ENCODE data around the gene ATP8B4. TPM values are rescaled to one million over a fixed set of nuclear protein-coding genes. Genes with fewer than 3 reads are reported as not detected.

The ATP8B4 gene
- total RNA-seq, 1 experiment from 2014 or later, result not detected

GRCh38 chr15:49989498-49989897 is 129.5 kb downstream of the ATP8B4 start:
- H3K4me1 ChIP-seq (ENCODE audit: insufficient read depth, low read length), result no peaks in the 10 kb centered on the region
- intact Hi-C loops (cut with micrococcal nuclease), result no loop called here
- no peaks in the 10 kb centered on the region for H3K27me3 ChIP-seq (ENCODE audit: low read length)
- no peaks in the 10 kb centered on the region for H3F3A ChIP-seq (ENCODE audit: low read length, unreplicated experiment)
- ChIA-PET CTCF (no interaction called here), POLR2A (ENCODE audit: unreplicated experiment) (no interaction called here)
- H3K4me2 ChIP-seq (ENCODE audit: low read length), result no peak overlapping the region
- H3K36me3 ChIP-seq (ENCODE audit: low read depth, low read length), result no peaks in the 10 kb centered on the region
- H3K9me3 ChIP-seq (ENCODE audit: low read length), result no peaks in the 10 kb centered on the region
- H4K20me1 ChIP-seq (ENCODE audit: low read length), result no peaks in the 10 kb centered on the region
- BruUV-seq (replicated peaks), result no TSS peak
- H3K79me2 ChIP-seq (ENCODE audit: low read length), result no peaks in the 10 kb centered on the region
- no peaks in the 10 kb centered on the region for H3K9me2 ChIP-seq (replicated peaks; ENCODE audit: low read length)
- H2AFZ ChIP-seq (ENCODE audit: low read length), result no peak overlapping the region
- TF ChIP-seq EZH2 (IDR thresholded peaks at IDR 0.05; ENCODE audit: low read length, unreplicated experiment), result no peak
- no peak for TF ChIP-seq EZH2phosphoT487 (IDR thresholded peaks at IDR 0.05; ENCODE audit: borderline replicate concordance, low read length)
- TF ChIP-seq CTCF (conservative IDR thresholded peaks at IDR 0.05; ENCODE audit: low read depth, low read length), result no peak
- ATAC-seq, result no peak
- no peak overlapping the region for H3K4me3 ChIP-seq (ENCODE audit: low read length)
- no peak for DNase-seq
- H3K9ac ChIP-seq (ENCODE audit: low read length), result no peak overlapping the region
- no peak overlapping the region for H3K27ac ChIP-seq (ENCODE audit: low read length)

DNA sequence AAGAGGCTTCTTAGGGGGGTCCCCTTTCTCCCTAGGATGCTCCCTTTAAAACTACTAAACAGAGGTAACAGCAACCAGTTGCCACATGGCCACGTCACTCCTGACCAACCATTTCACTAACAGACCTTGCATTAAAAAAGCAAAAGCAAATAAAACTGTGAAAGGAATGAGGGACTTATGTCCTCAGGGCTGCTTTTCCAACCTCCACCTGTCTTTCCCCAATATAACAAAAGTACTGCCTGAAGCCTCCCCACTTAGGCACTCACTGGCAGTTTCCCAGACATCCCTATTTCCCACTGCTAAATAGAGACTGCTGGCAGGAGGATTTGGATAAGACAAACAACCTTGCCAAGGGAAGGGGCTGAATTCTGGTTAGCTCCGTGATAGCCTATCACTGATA is 130.3 kb downstream of the ATP8B4 start:
- Histone ChIP-seq H3K27me3 (ENCODE audit: low read length) (no peaks in the 10 kb centered on the region), H3K79me2 (ENCODE audit: low read length) (no peaks in the 10 kb centered on the region), H3K4me1 (ENCODE audit: insufficient read depth, low read length) (no peaks in the 10 kb centered on the region), H3F3A (ENCODE audit: low read length, unreplicated experiment) (no peaks in the 10 kb centered on the region), H2AFZ (ENCODE audit: low read length) (no peak overlapping the region), H3K36me3 (ENCODE audit: low read depth, low read length) (no peaks in the 10 kb centered on the region), H3K4me2 (ENCODE audit: low read length) (no peak overlapping the region), H3K4me3 (ENCODE audit: low read length) (no peak overlapping the region), H3K27ac (ENCODE audit: low read length) (no peak overlapping the region), H4K20me1 (ENCODE audit: low read length) (no peaks in the 10 kb centered on the region), H3K9ac (ENCODE audit: low read length) (no peak overlapping the region), H3K9me3 (ENCODE audit: low read length) (no peaks in the 10 kb centered on the region), H3K9me2 (replicated peaks; ENCODE audit: low read length) (no peaks in the 10 kb centered on the region)
- CTCF ChIA-PET, result no interaction called here
- no peak for ATAC-seq
- POLR2A ChIA-PET (ENCODE audit: unreplicated experiment), result no interaction called here
- no peak for DNase-seq
- intact Hi-C loops (cut with micrococcal nuclease), result no loop called here
- no TSS peak for BruUV-seq (replicated peaks)
- no peak for TF ChIP-seq EZH2 (IDR thresholded peaks at IDR 0.05; ENCODE audit: low read length, unreplicated experiment)
- TF ChIP-seq CTCF (conservative IDR thresholded peaks at IDR 0.05; ENCODE audit: low read depth, low read length), result no peak
- TF ChIP-seq EZH2phosphoT487 (IDR thresholded peaks at IDR 0.05; ENCODE audit: borderline replicate concordance, low read length), result no peak

DNA sequence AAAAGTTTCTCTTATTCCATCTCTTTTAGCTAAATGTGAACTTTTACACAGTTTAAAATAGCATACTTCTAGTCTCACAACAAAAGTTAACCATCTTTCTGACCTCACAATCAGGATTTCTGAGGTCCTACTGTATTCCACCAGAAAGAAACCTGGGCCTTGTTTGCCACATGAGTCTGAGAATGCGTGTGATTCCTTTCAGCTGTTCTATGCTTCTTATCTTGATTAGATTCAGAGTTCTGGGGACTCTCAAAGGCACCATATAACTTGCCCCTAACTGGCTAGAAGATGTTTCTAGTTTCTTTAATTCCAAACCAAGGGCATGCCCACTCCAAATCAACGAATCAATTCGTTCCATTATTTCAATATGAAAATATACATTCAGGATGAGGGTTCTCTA is 131.1 kb downstream of the ATP8B4 start:
- no peaks in the 10 kb centered on the region for H3K27me3 ChIP-seq (ENCODE audit: low read length)
- no peak overlapping the region for H3K4me3 ChIP-seq (ENCODE audit: low read length)
- H3K36me3 ChIP-seq (ENCODE audit: low read depth, low read length), result no peaks in the 10 kb centered on the region
- H3K9me3 ChIP-seq (ENCODE audit: low read length), result no peaks in the 10 kb centered on the region
- no peaks in the 10 kb centered on the region for H3K79me2 ChIP-seq (ENCODE audit: low read length)
- no peak overlapping the region for H3K27ac ChIP-seq (ENCODE audit: low read length)
- no peaks in the 10 kb centered on the region for H4K20me1 ChIP-seq (ENCODE audit: low read length)
- BruUV-seq (replicated peaks), result no TSS peak
- H3K9me2 ChIP-seq (replicated peaks; ENCODE audit: low read length), result no peaks in the 10 kb centered on the region
- POLR2A ChIA-PET (ENCODE audit: unreplicated experiment), result no interaction called here
- intact Hi-C loops (cut with micrococcal nuclease), result no loop called here
- no peak overlapping the region for H3K9ac ChIP-seq (ENCODE audit: low read length)
- no peak overlapping the region for H2AFZ ChIP-seq (ENCODE audit: low read length)
- no peak for TF ChIP-seq CTCF (conservative IDR thresholded peaks at IDR 0.05; ENCODE audit: low read depth, low read length)
- TF ChIP-seq EZH2phosphoT487 (IDR thresholded peaks at IDR 0.05; ENCODE audit: borderline replicate concordance, low read length), result no peak
- no peak for TF ChIP-seq EZH2 (IDR thresholded peaks at IDR 0.05; ENCODE audit: low read length, unreplicated experiment)
- no peak for ATAC-seq
- CTCF ChIA-PET, result no interaction called here
- H3K4me2 ChIP-seq (ENCODE audit: low read length), result no peak overlapping the region
- no peaks in the 10 kb centered on the region for H3K4me1 ChIP-seq (ENCODE audit: insufficient read depth, low read length)
- no peak for DNase-seq
- H3F3A ChIP-seq (ENCODE audit: low read length, unreplicated experiment), result no peaks in the 10 kb centered on the region

All from PC-3 (cell line).